ENCODE results near the gene C1QTNF8. TPM values are rescaled to one million over a fixed set of nuclear protein-coding genes. Genes with fewer than 3 reads are reported as not detected.

Gene C1QTNF8
- total and polyA plus RNA-seq, 2 of the 13 experiments (the other 11 are each of a cell fraction or from before 2014, with no cell fraction given) = 0.09 TPM; not detected in 1

- TF ChIP-seq ZIK1 (CRISPR knock-in tag; IDR thresholded peaks at IDR 0.05; ENCODE audit: borderline replicate concordance, low read depth) = no peak
- TF ChIP-seq MYNN (CRISPR knock-in tag; IDR thresholded peaks at IDR 0.05; ENCODE audit: low read depth) = no peak
- peak; percentile 87 for TF ChIP-seq RARA (CRISPR knock-in tag; IDR thresholded peaks at IDR 0.05)
- TF ChIP-seq, protein P1, sequence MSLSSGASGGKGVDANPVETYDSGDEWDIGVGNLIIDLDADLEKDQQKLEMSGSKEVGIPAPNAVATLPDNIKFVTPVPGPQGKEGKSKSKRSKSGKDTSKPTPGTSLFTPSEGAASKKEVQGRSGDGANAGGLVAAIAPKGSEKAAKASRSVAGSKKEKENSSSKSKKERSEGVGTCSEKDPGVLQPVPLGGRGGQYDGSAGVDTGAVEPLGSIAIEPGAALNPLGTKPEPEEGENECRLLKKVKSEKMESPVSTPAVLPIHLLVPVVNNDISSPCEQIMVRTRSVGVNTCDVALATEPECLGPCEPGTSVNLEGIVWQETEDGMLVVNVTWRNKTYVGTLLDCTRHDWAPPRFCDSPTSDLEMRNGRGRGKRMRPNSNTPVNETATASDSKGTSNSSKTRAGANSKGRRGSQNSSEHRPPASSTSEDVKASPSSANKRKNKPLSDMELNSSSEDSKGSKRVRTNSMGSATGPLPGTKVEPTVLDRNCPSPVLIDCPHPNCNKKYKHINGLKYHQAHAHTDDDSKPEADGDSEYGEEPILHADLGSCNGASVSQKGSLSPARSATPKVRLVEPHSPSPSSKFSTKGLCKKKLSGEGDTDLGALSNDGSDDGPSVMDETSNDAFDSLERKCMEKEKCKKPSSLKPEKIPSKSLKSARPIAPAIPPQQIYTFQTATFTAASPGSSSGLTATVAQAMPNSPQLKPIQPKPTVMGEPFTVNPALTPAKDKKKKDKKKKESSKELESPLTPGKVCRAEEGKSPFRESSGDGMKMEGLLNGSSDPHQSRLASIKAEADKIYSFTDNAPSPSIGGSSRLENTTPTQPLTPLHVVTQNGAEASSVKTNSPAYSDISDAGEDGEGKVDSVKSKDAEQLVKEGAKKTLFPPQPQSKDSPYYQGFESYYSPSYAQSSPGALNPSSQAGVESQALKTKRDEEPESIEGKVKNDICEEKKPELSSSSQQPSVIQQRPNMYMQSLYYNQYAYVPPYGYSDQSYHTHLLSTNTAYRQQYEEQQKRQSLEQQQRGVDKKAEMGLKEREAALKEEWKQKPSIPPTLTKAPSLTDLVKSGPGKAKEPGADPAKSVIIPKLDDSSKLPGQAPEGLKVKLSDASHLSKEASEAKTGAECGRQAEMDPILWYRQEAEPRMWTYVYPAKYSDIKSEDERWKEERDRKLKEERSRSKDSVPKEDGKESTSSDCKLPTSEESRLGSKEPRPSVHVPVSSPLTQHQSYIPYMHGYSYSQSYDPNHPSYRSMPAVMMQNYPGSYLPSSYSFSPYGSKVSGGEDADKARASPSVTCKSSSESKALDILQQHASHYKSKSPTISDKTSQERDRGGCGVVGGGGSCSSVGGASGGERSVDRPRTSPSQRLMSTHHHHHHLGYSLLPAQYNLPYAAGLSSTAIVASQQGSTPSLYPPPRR (CRISPR knock-in tag; IDR thresholded peaks at IDR 0.05; ENCODE audit: borderline replicate concordance) = 0 out of 2 replicates have a peak, but pooled peaks have one; percentile 24
- TF ChIP-seq ZBTB7A (CRISPR knock-in tag; IDR thresholded peaks at IDR 0.05) = peak; percentile 21; the same call in 1 of the 2 replicates
- no peak for TF ChIP-seq SMARCC2 (IDR thresholded peaks at IDR 0.05)
- peak; percentile 86 for TF ChIP-seq RXRB (CRISPR knock-in tag; IDR thresholded peaks at IDR 0.05; ENCODE audit: borderline replicate concordance)
- no peak for TF ChIP-seq ZNF547 (CRISPR knock-in tag; IDR thresholded peaks at IDR 0.05)
- TF ChIP-seq SOX13 (IDR thresholded peaks at IDR 0.05) = no peak
- TF ChIP-seq SOX13 (CRISPR knock-in tag; conservative IDR thresholded peaks at IDR 0.05 in 1 of 2, IDR thresholded peaks at IDR 0.05 in 1 of 2) = peak in 1 of 2 experiments; percentile 45; a peak in 1 of 4 replicates
- no peak for TF ChIP-seq RAD21 (CRISPR knock-in tag; IDR thresholded peaks at IDR 0.05)
- TF ChIP-seq NR2F6 (IDR thresholded peaks at IDR 0.05) = peak; percentile 66; the same call in 1 of the 2 replicates
- peak; percentile 84 for TF ChIP-seq NR2F6 (CRISPR knock-in tag; IDR thresholded peaks at IDR 0.05)
- peak; percentile 60; the same call in 1 of the 2 replicates for TF ChIP-seq NR2F2 (IDR thresholded peaks at IDR 0.05; ENCODE audit: borderline replicate concordance, low read depth)
- TF ChIP-seq ZNF550 (CRISPR knock-in tag; IDR thresholded peaks at IDR 0.05; ENCODE audit: borderline replicate concordance) = no peak
- peak; percentile 60 for TF ChIP-seq NCOR1 (IDR thresholded peaks at IDR 0.05; ENCODE audit: borderline replicate concordance, low read length)
- TF ChIP-seq HDAC1 (CRISPR knock-in tag; IDR thresholded peaks at IDR 0.05) = peak; percentile 38; the same call in 1 of the 2 replicates
- no peak for TF ChIP-seq MAZ (IDR thresholded peaks at IDR 0.05; ENCODE audit: borderline replicate concordance, low read depth, low read length)
- TF ChIP-seq MAZ (CRISPR knock-in tag; IDR thresholded peaks at IDR 0.05; ENCODE audit: low read depth) = 0 out of 2 replicates have a peak, but pooled peaks have one; percentile 29
- no peak for TF ChIP-seq KLF12 (CRISPR knock-in tag; IDR thresholded peaks at IDR 0.05; ENCODE audit: borderline replicate concordance)
- no peak for TF ChIP-seq FLYWCH1 (CRISPR knock-in tag; IDR thresholded peaks at IDR 0.05)
- TF ChIP-seq PHF20 (CRISPR knock-in tag; IDR thresholded peaks at IDR 0.05) = no peak
- TF ChIP-seq IRX3 (CRISPR knock-in tag; IDR thresholded peaks at IDR 0.05; ENCODE audit: borderline replicate concordance, low read depth) = no peak
- TF ChIP-seq HNF4G (IDR thresholded peaks at IDR 0.05; ENCODE audit: borderline replicate concordance, low read depth, low read length) = peak; percentile 68
- TF ChIP-seq HNF4G (CRISPR knock-in tag; IDR thresholded peaks at IDR 0.05; ENCODE audit: borderline replicate concordance, low read depth) = no peak
- TF ChIP-seq, protein P2, sequence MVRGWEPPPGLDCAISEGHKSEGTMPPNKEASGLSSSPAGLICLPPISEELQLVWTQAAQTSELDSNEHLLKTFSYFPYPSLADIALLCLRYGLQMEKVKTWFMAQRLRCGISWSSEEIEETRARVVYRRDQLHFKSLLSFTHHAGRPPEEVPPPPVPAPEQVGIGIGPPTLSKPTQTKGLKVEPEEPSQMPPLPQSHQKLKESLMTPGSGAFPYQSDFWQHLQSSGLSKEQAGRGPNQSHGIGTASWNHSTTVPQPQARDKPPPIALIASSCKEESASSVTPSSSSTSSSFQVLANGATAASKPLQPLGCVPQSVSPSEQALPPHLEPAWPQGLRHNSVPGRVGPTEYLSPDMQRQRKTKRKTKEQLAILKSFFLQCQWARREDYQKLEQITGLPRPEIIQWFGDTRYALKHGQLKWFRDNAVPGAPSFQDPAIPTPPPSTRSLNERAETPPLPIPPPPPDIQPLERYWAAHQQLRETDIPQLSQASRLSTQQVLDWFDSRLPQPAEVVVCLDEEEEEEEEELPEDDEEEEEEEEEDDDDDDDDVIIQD (CRISPR knock-in tag; IDR thresholded peaks at IDR 0.05; ENCODE audit: low read depth) = no peak
Measured at GRCh38 chr16:1112506-1113184, 16.6 kb upstream of the C1QTNF8 start (continued).
